ENCODE data around the gene SLC22A16. TPM values are rescaled to one million over a fixed set of nuclear protein-coding genes. Genes with fewer than 3 reads are reported as not detected.

The SLC22A16 gene
- total RNA-seq, 4 donors from 2014 or later, result not detected

- DNase-seq (ENCODE audit: low spot score in 2 of 2), result no peak
- no peak for TF ChIP-seq EP300 (IDR thresholded peaks at IDR 0.05)
- TF ChIP-seq POLR2A (IDR thresholded peaks at IDR 0.05), result no peak
- no peak for TF ChIP-seq CTCF (IDR thresholded peaks at IDR 0.05)
- Histone ChIP-seq H3K4me3 (no peak overlapping the region), H3K9me3 (no peaks in the 10 kb centered on the region), H3K36me3 (no peaks in the 10 kb centered on the region), H3K4me1 (no peaks in the 10 kb centered on the region), H3K27ac (no peak overlapping the region), H3K27me3 (no peaks in the 10 kb centered on the region)
- WGBS, 2 donors, result 46 to 58% methylated on average over 6 of the region's 6 CpGs
Observed at GRCh38 chr6:110408901-110409300, 67.5 kb downstream of the SLC22A16 start.

- Histone ChIP-seq H3K4me1 (peaks cover 0 to 3% (median 0%) of the 10 kb centered on the region in 4 donors), H3K27ac (no peak overlapping the region), H3K36me3 (no peaks in the 10 kb centered on the region), H3K9me3 (no peaks in the 10 kb centered on the region), H3K4me3 (no peak overlapping the region), H3K27me3 (no peaks in the 10 kb centered on the region)
- TF ChIP-seq CTCF (IDR thresholded peaks at IDR 0.05), result no peak
- no peak for TF ChIP-seq POLR2A (IDR thresholded peaks at IDR 0.05)
- no peak for TF ChIP-seq EP300 (IDR thresholded peaks at IDR 0.05)
- WGBS, 2 donors, result 56 to 64% methylated on average over 8 of the region's 8 CpGs
- DNase-seq (ENCODE audit: low spot score in 2 of 2), result no peak
Observed at GRCh38 chr6:110404607-110405006, 71.8 kb downstream of the SLC22A16 start.

- 83 to 84% methylated on average over 4 of the region's 4 CpGs for WGBS, 2 donors
Observed at GRCh38 chr6:110401585-110402176, 74.7 kb downstream of the SLC22A16 start.

GRCh38 chr6:110400208-110400607, 76.2 kb downstream of the SLC22A16 start:
- DNase-seq (ENCODE audit: low spot score in 2 of 2), result no peak
- H3K4me1 ChIP-seq, result peaks cover 0 to 12% (median 2%) of the 10 kb centered on the region in 4 donors
- peak overlapping the region in 3 of 4 donors; percentile 15 to 53 (median 48) for H3K4me3 ChIP-seq
- peak overlapping the region in 3 of 4 donors; percentile 31 to 72 (median 52) for H3K27ac ChIP-seq
- H3K27me3 ChIP-seq, result no peaks in the 10 kb centered on the region
- TF ChIP-seq POLR2A (IDR thresholded peaks at IDR 0.05) (no peak), EP300 (IDR thresholded peaks at IDR 0.05) (no peak), CTCF (IDR thresholded peaks at IDR 0.05) (no peak)
- H3K9me3 ChIP-seq, result no peaks in the 10 kb centered on the region
- H3K36me3 ChIP-seq, result no peaks in the 10 kb centered on the region
- WGBS, 2 donors, result 58 to 59% methylated on average over 13 to 18 of the region's 18 CpGs

More at GRCh38 chr6:110401585-110402176, 74.7 kb downstream of the SLC22A16 start:
- Histone ChIP-seq H3K27ac (no peak overlapping the region), H3K4me3 (no peak overlapping the region), H3K36me3 (no peaks in the 10 kb centered on the region), H3K4me1 (peaks cover 0 to 12% (median 2%) of the 10 kb centered on the region in 4 donors), H3K27me3 (no peaks in the 10 kb centered on the region), H3K9me3 (no peaks in the 10 kb centered on the region)
- DNase-seq (ENCODE audit: low spot score in 2 of 2), result no peak
- no peak for TF ChIP-seq POLR2A (IDR thresholded peaks at IDR 0.05)
- no peak for TF ChIP-seq CTCF (IDR thresholded peaks at IDR 0.05)
- TF ChIP-seq EP300 (IDR thresholded peaks at IDR 0.05), result no peak

GRCh38 chr6:110399219-110400071, 77.0 kb downstream of the SLC22A16 start:
- H3K4me1 ChIP-seq, result peaks cover 0 to 12% (median 2%) of the 10 kb centered on the region in 4 donors
- 18 to 51% methylated on average over 31 to 32 of the region's 43 CpGs for WGBS, 2 donors
- no peaks in the 10 kb centered on the region for H3K27me3 ChIP-seq
- DNase-seq (ENCODE audit: low spot score in 2 of 2), result no peak
- no peaks in the 10 kb centered on the region for H3K36me3 ChIP-seq
- H3K9me3 ChIP-seq, result no peaks in the 10 kb centered on the region
- no peak for TF ChIP-seq POLR2A (IDR thresholded peaks at IDR 0.05)
- no peak for TF ChIP-seq CTCF (IDR thresholded peaks at IDR 0.05)
- no peak for TF ChIP-seq EP300 (IDR thresholded peaks at IDR 0.05)
- peak overlapping the region in 3 of 4 donors; percentile 31 to 72 (median 52) for H3K27ac ChIP-seq
- peak overlapping the region; percentile 15 to 53 (median 40) for H3K4me3 ChIP-seq

Data from tibial nerve (tissue), 4 donors.